Chondrocyte (in vitro differentiated cells): ENCODE measurements around the gene PTPN2. TPM values are rescaled to one million over a fixed set of nuclear protein-coding genes. Genes with fewer than 3 reads are reported as not detected.

ENCODE experiments used
- DNase-seq: peaks from one replicate; pipeline ENCODE4 v3.0.0; 2021; ENCODE audit warnings: mixed read lengths, low spot score
- H3K27ac Mint-ChIP-seq: one replicate; pipeline ENCODE4 v1.8.0; 2021; ENCODE audit warnings: mild to moderate bottlenecking, moderate library complexity, mixed read lengths; ENCODE audit not compliant: unreplicated experiment
- H3K27me3 Mint-ChIP-seq: 2 replicates; pipeline ENCODE4 v1.8.0; 2021; ENCODE audit warnings: low read depth, mixed read lengths
- H3K36me3 Mint-ChIP-seq: 2 replicates; pipeline ENCODE4 v1.8.0; 2021; ENCODE audit warnings: low read depth, mixed read lengths
- H3K4me1 Mint-ChIP-seq: 2 replicates; pipeline ENCODE4 v1.8.0; 2021; ENCODE audit warnings: low read depth, mild to moderate bottlenecking, mixed read lengths
- H3K4me3 Mint-ChIP-seq: one replicate; pipeline ENCODE4 v1.8.0; 2021; ENCODE audit warnings: mild to moderate bottlenecking, moderate library complexity, mixed read lengths; ENCODE audit not compliant: unreplicated experiment
- H3K9me3 Mint-ChIP-seq: 2 replicates; pipeline ENCODE4 v1.8.0; 2021; ENCODE audit warnings: low read depth, mixed read lengths
- total RNA-seq: library from RNA; stranded (reverse); gene quantifications from 3 replicates; pipeline ENCODE4 v1.2.1, GENCODE V29; 2021
- TF ChIP-seq, protein P1 (sequence below): fragments of 200-600 bp; sonication (generic); IDR thresholded peaks from 2 replicates; pipeline ENCODE4 v1.5.0; 2021; ENCODE audit warnings: antibody characterized with exemption, mild to moderate bottlenecking, moderate library complexity

Gene PTPN2
- total RNA-seq, 1 donor from 2014 or later, result 22.2 TPM

DNA sequence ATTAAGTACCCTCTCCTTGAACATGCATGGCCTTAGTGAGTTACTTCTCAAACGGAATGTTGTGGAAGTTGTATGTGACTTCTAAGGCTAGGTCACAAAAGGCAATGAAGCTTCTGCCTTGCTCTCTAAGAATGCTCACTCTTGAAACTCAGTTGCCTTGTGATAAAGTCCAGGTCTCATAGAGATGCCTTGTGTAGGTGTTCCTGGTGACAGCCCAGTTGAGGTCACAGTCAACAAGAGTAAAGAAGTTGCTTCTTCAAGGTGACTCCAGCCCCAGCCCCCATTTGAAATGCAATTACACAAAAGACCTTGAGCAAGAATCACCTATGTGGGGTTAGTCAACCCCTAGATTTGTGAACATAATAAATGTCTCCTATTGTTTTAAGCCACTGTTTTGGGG, 35.6 kb downstream of the PTPN2 start:
- H3K27me3 Mint-ChIP-seq, result no peaks in the 10 kb centered on the region
- H3K4me3 Mint-ChIP-seq, result no peak overlapping the region
- no peaks in the 10 kb centered on the region for H3K9me3 Mint-ChIP-seq

DNA sequence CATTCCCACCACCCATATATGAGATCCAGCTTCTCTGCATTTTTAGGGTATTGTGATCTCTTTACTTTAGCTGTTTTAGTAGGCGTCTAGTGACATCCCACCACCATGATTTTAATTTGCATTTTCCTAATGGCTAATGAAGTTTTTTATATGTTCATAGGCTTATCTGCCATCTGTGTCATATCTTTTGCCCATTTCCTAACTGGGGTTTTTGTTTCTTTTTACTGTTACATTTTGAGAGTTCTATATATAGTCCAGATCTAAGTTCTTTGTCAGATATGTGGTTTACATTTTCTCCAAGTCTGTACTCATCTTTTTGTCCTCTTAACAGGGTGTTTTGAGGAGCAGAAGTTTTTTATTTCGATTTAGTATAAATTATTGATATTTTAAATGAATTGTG, 39.6 kb downstream of the PTPN2 start:
- Mint-ChIP-seq H3K27me3 (no peaks in the 10 kb centered on the region), H3K36me3 (peaks cover 5% of the 10 kb centered on the region), H3K4me1 (peaks cover 38% of the 10 kb centered on the region), H3K4me3 (no peak overlapping the region), H3K27ac (peak overlapping the region; percentile 46), H3K9me3 (no peaks in the 10 kb centered on the region)
- TF ChIP-seq, protein P1, sequence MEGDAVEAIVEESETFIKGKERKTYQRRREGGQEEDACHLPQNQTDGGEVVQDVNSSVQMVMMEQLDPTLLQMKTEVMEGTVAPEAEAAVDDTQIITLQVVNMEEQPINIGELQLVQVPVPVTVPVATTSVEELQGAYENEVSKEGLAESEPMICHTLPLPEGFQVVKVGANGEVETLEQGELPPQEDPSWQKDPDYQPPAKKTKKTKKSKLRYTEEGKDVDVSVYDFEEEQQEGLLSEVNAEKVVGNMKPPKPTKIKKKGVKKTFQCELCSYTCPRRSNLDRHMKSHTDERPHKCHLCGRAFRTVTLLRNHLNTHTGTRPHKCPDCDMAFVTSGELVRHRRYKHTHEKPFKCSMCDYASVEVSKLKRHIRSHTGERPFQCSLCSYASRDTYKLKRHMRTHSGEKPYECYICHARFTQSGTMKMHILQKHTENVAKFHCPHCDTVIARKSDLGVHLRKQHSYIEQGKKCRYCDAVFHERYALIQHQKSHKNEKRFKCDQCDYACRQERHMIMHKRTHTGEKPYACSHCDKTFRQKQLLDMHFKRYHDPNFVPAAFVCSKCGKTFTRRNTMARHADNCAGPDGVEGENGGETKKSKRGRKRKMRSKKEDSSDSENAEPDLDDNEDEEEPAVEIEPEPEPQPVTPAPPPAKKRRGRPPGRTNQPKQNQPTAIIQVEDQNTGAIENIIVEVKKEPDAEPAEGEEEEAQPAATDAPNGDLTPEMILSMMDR, result no peak
- DNase-seq, result no peak

More for the DNA sequence above, 35.6 kb downstream of the PTPN2 start:
- TF ChIP-seq, protein P1, result no peak
- no peak for DNase-seq
- Mint-ChIP-seq H3K27ac (no peak overlapping the region), H3K36me3 (peaks cover 2% of the 10 kb centered on the region), H3K4me1 (peaks cover 40% of the 10 kb centered on the region)

DNA sequence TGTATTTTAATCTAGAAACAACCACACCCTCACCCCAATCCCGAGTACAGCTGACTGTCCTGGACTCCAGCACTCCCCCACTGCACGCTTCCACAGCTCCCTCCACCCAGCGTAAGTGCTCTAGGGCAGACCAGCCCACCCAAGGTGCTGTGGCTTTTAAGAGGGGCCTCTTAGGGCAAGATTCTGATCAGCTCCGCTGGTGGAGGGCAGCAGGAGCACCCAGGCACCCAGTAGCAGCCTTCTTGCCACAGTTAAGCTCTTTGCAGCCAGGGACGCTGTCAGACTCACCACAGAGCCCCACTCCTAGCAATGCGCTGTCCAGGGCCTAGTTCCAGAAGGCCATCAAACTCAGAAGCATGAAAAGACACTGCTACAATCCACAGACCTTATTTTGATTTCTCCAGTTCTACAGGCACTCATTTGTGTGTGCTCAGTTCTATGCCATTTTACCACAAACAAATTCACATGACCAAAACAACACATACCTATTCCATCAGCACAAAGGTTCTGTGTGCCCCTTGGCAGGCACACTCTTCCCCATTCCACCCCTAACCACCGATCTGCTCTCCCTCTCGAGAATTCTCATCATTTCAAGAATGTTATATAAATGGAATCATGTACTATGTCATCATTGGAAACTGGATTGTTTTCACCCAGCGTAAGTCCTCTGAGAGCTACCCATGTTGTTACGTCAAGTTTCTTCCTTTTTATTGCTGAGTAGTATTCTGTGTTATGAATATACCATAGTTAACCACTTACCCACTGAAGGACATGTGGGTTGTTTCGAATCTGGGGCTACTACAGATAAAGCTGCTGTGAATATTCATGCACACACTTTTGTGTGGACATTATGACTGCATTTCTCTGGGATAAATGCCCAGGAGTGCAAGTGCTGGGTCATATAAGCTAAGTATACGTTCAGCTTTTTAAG, 40.4 kb downstream of the PTPN2 start:
- peak overlapping the region; percentile 78 for H3K27ac Mint-ChIP-seq
- DNase-seq, result no peak
- no peaks in the 10 kb centered on the region for H3K9me3 Mint-ChIP-seq
- H3K36me3 Mint-ChIP-seq, result peaks cover 5% of the 10 kb centered on the region
- H3K27me3 Mint-ChIP-seq, result no peaks in the 10 kb centered on the region
- TF ChIP-seq, protein P1, result no peak
- no peak overlapping the region for H3K4me3 Mint-ChIP-seq
- peaks cover 43% of the 10 kb centered on the region for H3K4me1 Mint-ChIP-seq

DNA sequence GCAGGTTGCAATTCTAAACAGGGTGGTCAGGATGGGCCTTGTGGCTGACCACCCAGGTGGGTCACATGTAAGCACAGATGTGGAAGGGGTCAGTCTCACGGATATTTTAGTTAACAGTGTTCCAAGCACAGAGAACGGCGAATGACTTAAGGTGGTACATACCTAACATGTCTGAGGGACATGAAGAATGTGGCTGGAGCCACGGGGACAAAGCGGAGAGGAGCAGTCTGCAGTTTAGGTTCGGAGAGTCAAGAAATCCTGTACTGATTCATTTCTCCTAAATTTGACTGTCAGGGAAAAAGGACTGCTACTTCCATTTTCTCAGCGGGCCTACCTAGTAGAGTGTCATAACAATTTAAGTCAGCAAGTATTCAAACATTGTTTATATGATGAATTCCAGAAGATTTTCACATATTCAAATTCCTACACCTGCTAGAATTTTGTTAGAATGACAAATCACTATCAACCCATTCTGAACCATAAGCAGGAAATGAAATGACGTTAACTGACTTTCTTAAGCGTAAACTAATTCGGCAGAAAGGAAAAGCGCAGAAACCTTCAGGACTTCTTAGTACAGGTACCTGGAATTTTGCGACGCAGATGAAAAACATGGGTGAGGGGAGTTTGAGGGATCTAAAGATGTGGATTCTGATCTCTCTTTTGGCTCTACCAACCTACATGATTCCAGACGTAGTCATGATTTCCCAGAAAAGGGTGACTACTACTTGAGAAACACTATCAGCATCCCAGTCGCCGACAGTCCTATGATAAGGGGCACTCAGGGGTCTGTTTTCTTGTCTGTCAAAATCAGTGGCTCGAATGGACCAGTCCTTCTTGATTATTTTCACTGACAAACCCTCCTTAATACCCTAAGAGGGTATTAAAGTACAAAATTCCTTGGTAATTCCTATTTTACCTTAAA, 41.3 kb downstream of the PTPN2 start:
- peak overlapping the region; percentile 73 for H3K27ac Mint-ChIP-seq
- H3K9me3 Mint-ChIP-seq, result no peaks in the 10 kb centered on the region
- no peak overlapping the region for H3K4me3 Mint-ChIP-seq
- TF ChIP-seq, protein P1, result no peak
- no peak for DNase-seq
- no peaks in the 10 kb centered on the region for H3K27me3 Mint-ChIP-seq
- peaks cover 5% of the 10 kb centered on the region for H3K36me3 Mint-ChIP-seq
- peaks cover 53% of the 10 kb centered on the region for H3K4me1 Mint-ChIP-seq

DNA sequence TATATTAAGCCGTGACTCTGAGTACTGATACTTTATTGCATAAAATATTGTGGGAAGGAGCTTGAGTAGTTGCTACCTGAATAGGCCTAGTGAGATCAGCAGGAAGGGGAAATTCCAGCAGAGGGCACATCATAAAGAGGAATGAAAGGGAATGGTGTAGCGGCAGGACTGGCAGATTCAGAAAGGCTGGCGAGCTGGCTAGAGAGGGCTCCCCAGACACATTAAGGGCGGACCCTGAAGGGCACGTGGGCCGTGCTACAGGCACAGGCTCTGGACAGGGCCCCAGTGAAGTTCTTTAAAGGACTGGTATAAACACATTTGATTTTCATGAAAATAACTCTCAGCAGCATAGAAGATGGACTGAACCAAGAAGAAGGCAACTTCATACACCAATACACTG, 43.0 kb downstream of the PTPN2 start:
- Mint-ChIP-seq H3K4me1 (peaks cover 58% of the 10 kb centered on the region), H3K27me3 (no peaks in the 10 kb centered on the region), H3K9me3 (no peaks in the 10 kb centered on the region), H3K4me3 (no peak overlapping the region), H3K36me3 (peaks cover 6% of the 10 kb centered on the region), H3K27ac (no peak overlapping the region)
- DNase-seq, result no peak
- TF ChIP-seq, protein P1, result no peak
